Stimulated activated CD4-positive, alpha-beta T cell treated with anti-CD3 and anti-CD28 coated beads, TNF-alpha, amount 100 ng/mL, for 1 hour (primary cell): ENCODE data around the gene ARIH2.
A peak's percentile ranks its signal among the peaks of the same experiment; 100 is the strongest.
"Not testable (repeated sequence)": the region's sequence is repeated elsewhere in the genome, so short reads cannot be mapped to it uniquely, and the experiment has no call there.

Experiments
- DNase-seq, 3 donors: peaks; one replicate each; pipeline ENCODE4 v3.0.0-alpha.2; 2020; ENCODE audit warnings: low read depth in 3 of 3, low spot score in 1 of 3

Gene ARIH2

DNA sequence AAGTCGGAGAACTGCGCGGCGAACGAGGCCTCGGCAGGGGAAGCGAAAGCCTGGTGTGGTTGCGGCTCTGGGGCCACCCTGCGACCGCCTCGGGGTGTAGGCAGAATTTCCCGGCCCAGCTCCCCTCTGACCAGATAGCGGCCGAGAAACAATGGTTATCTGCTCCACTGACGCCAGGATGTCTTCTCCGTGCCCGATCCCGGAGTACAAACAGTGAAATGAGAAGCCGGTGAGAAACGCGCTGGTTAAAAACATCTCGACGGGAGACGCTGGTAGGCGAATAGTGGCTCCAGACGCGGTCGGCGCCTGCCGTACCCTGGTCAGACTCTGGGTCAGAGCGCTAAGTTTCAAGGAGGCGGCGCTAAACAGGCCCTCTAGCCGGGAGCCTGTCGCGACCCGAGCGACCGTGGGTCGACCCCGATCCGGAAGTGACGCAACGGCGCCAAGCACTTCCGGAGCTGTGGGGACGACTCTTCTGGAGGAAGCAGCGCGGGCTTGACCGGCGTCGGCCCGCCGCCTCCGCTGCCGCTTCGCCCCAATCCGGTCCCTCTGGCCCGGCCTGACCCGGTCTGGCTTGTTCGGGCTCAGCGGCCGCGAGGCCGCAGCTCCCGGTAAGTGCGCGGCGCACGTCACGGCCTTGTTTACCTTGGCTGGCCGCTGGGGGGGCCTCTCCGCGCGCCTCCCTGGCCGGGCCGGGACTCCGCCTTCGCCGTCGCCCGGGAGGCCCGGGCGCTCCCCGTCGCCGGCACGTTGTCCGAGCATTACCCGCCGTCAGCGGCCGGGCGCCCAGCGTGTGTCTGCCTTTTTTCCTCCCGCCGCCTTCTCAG lies at the start of gene ARIH2:
Gene ARIH2 (plus strand): TSS at position 455 of the 827 bp plus-strand sequence. CDS start 8,717 bp downstream, outside the sequence.
- peak; percentile 57 to 75 (median 65) for DNase-seq

DNA sequence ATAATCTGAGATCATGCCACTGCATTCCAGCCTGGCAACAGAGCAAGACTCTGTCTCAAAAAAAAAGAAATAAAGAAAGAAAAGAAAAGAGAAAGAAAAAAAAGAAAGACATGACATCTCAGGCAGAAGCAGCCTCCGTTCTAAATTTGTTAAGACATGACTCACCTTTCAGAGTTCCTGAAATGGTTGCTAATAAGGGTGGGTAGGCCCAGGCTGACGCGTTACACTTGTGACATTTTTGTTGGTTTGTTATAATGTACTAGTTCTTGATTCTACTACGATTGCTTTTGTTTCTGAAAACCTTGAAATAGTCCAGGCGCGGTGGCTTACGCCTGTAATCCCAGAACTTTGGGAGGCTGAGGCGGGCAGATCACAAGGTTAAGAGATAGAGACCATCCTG lies 41.0 kb upstream of the ARIH2 start:
- no peak for DNase-seq

DNA sequence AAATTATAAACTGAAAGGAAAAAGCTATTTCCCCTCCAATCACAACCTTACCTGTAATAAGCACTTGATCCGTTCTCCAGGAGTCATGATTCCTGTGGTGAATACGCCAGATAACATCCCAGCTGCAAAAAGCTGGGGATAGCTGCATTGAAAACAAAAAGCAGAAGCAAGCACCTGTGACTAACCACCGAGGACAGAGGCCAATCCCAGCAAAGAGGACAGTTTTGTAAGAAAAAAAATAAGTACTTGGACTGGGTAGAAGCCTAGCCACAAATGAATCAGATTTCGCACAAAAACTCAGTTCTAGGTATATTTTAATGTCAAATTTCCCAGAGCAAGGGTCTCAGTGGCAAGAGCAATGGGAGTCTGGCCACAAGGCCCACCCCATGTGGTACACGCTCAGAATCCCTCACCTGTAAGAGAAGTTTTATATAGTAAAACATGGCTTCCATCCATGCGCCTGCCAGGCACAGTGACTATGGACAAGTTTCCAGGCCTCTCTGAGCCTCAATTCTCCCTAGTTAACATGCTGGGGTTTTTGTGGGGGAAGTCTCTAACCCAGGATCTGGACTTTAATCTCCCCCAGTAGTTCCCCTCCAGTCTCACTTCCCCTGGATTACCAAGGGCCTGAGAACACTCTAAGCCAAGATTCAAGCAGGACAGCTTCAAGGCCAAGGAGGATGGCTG lies 39.2 kb upstream of the ARIH2 start:
- no peak for DNase-seq

DNA sequence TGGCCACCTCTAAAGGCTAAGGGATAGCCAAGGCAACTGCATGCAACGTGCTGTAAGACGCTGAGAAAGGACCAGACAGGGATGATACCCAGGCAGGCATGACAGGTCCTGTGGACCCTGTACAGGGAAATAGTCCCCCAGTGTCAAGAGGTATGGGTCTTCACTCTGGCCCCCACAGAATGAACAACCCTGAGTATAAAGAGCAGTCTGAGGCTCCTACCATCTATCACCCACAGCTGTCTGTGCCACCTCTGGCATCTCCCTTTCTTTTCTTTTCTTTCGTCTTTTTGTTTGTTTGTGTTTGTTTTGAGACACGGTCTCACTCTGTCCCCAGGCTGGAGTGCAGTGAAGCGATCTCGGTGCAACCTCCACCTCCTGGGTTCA lies 38.7 kb upstream of the ARIH2 start:
- no peak for DNase-seq

DNA sequence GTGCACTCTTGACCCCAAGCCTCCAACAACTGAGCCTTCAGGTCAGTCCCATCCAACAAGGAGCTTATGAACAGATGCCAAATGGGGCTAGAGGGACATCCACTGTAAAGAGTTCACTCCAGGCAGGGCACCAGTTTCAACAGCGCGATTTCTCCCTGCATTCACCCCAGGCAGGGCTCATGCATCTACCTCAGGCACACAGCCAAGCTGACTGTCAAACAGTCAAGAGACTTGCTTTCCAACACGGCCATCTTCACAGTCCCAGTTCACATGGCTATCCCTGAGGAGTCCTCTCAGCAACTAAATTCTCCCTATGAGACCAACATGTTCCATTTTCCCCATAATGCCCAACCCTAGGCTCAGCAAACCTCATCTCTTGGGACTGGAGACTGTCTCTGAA lies 37.6 kb upstream of the ARIH2 start:
- DNase-seq = no peak

DNA sequence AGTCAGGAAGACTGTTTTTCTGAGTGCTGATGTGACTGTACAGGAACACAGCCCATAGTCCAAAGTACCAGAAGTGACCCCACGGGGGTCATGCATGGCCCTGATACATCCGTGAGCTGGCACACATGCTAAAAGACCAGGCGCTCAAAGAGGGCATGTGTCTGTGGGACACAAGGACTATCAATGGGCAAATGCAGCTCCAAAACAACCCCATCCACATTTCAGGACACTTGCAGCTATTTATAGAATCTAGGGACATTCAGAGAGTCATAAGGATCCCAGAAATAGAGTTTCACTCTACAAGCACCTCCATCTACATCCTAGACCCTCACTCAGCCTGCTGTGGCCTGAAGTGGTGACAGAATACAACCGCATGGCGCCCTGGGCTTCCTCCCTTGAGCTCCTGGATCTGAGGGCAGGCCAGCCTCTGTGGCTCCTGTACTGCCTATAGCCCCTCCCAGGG lies 37.0 kb upstream of the ARIH2 start:
- no peak for DNase-seq

DNA sequence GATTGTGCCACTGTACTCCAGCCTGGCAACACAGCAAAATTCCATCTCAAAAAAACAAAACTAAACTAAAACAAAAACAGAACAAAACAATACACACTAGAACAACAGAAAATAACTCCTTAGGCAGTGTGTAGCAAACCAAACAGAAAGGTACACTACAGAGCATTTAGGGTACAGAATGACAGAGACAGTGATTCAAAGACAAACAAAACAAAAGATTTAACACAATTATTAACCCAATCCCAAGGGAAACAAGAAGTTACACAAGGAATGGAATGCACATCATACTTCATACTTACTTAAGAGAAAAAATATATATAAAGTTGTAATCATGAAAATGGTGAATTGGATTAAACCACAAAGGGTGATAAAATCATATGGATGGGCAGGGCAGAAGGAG lies 32.9 kb upstream of the ARIH2 start:
- no peak for DNase-seq

DNA sequence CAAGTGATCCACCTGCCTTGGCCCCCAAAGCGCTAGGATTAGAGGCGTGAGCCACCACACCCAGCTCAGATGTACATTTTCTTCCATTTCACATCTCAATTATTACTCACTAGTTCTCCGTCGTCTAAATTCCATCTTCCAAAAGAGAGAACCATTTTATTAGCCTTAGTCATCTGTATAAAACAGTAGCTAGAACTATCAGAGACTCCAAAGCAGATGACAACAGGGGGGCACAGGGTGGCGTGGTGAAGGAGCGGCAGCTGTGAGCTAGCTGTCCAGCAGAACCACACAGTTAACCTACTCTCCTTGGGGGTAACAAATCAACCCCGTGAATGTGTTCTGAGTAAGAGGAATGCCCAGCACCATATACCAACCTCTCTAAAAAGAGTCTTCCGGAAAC lies 27.0 kb upstream of the ARIH2 start:
- no peak for DNase-seq

DNA sequence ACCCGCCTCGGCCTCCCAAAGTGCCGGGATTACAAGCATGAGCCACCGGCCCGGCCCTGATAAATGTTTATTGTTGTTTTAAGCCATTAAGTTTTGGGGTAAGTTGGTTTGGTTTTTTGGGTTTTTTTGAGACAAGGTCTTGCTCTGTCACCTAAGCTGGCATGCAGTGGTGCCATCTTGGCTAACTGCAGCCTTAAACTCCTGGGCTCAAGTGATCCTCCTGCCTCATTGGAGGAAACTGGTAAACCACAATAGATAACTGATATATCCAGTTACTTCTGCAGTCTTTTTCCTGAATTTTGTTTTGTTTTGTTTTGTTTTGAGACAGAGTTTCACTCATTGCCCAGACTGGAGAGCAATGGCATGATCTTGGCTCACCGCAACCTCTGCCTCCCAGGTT lies 24.1 kb upstream of the ARIH2 start:
- no peak for DNase-seq

DNA sequence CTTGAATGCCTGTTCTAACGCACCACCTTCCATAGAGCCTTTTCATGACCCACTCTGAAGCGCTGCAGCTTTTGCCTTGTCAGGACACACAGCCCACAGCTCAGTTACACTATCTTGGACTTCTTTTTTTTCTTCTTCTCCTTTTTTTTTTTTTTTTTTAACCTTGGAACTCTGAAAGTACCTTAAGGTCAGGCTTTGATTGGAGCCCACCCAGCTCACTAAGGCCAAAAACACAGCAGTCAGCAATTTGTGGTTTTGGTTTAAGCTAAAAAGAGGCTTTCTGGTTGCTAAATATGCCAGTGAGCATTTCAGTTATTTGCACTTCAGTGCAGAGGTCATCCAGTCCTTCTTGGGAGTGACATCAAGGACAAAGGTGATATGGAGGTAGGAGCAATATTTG lies 21.7 kb upstream of the ARIH2 start:
- no peak for DNase-seq

DNA sequence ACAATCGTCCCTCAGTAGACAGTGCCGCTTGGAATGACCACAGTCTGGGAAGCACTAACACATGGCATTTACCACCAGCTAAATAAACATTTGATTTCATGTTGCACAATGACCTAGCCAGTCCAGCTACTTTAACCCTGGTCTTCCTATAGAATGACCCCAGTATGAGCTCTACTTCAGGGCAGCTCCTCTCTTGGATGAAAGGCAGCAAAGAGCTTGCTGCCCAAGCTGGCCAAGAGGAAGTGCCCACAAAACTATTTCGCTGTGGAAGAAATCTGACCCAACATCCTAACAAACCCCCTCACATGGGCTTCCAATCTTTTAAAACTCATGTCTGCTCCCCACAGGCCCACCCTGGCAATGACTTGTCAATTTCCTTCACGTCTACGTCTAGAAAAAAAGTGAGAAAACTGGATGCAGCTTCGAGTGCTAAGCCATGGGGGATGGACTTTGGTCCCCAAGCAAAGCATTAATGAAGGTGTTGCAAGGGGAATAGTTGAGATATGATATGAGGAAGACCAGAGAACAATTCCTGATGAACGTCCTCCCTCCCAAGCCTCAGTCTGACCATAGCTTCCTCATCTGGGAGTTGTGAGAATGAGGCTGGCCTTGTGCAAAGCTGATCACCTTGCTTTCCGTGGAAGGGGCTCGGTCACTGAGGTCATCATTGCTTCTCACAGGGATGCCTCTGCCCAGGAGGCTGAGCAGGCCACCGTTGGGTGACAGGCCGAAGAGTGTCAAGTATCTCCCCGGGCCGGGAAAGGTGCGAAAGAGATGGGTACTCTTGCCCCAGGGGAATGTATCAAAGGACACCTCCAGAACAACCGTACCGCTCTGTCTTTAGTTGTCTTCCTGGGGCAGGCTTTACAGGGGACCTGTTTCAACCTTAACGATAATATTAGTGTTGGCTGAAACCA lies 20.9 kb upstream of the ARIH2 start:
- no peak for DNase-seq

DNA sequence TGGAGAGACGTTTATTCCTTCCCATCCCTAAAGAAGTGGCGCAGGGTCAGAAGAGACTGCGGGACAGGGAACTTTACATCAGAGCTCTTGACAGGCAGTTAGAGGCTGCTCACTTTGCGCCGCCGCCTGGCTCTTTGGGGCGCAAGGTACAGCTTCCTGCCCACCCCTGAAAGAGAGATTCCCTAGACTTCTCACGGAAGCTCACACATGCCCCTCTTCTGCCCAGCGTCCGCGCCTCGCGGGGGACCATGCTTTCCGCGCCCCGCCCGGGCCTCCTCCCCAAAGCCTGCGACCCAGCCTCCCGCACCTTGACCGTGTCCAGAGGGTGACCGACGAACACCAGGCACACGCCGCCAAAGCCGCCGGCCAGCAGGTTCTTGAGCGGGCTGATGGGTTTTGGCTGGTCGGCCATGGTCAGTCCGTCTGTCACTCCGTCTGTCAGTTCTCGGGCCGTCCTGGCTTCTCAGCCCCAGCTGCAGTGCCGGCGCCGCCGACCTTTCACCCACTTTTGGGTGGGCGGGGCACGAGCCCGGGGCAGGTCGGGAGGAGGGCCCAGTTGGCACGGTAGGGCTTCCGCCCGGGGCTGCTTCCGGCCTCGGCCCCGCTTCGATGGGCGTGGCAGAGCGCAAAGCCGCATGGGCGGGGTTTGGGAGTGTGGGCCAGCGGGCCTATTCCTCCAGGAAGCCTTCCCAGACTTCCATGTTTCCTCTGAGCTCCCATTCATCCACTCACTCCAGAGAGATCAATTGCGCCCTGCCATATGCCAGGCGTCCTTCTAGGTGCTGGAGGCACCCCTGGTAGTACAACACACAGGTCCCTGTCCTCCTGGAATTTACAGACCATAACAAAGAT lies 20.0 kb upstream of the ARIH2 start, which contains the start of gene SLC25A20:
Gene SLC25A20 (minus strand): TSS at position 500 of the 852 bp plus-strand sequence. CDS start 88 bp downstream, at position 412.
- peak; percentile 66 to 82 (median 76) for DNase-seq

DNA sequence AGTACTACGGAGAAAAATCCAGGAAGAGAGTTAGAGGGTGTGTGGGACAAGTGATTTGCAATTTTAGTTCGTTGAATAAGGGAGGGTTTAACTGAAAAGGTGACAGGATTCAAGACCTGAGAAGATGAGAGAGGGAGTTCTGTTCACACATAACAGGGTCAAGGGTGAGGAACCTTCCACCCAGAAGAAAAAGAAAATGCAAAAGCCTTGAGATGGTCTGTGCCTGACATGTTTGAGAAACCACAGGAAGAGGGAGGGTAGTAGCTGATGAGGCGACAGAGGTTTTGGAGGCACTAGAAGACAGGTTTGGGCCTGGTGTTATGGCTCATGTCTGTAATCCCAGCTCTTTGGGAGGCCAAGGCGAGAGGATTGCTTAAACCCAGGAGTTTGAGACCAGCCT lies 19.4 kb upstream of the ARIH2 start:
- no peak for DNase-seq

DNA sequence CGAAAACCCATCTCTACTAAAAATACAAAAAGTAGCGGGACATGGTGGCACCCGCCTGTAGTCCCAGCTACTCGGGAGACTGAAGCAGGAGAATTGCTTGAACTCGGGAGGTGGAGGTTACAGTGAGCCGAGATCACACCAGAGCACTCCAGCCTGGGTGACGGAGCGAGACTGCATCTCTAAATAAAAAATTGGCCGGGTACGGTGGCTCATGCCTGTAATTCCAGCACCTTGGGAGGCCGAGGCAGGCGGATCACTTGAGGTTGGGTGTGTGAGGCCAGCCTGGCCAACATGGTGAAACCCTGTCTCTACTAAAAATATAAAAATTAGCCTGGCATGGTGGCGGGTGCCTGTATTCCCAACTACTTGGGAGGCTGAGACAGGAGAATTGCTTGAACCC lies 11.6 kb upstream of the ARIH2 start:
- DNase-seq = not testable (repeated sequence)

DNA sequence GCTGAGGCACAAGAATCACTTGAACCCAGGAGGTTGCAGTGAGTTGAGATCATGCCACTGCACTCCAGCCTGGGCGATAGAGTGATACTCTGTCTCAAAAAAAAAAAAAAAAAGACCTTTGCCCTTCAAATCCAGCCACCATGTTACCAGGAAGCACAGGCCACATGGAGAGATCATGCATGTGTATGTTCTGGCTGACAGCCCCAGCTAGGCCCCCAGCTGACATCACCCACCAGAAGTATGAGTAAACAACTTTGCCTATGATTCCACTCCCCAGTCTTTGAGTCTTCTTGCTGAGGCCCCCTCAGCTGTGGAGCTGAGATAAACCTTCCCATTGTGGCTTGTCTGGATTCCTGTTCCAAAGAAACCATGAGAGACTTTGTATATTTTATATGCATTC lies 3.3 kb upstream of the ARIH2 start:
- no peak for DNase-seq

DNA sequence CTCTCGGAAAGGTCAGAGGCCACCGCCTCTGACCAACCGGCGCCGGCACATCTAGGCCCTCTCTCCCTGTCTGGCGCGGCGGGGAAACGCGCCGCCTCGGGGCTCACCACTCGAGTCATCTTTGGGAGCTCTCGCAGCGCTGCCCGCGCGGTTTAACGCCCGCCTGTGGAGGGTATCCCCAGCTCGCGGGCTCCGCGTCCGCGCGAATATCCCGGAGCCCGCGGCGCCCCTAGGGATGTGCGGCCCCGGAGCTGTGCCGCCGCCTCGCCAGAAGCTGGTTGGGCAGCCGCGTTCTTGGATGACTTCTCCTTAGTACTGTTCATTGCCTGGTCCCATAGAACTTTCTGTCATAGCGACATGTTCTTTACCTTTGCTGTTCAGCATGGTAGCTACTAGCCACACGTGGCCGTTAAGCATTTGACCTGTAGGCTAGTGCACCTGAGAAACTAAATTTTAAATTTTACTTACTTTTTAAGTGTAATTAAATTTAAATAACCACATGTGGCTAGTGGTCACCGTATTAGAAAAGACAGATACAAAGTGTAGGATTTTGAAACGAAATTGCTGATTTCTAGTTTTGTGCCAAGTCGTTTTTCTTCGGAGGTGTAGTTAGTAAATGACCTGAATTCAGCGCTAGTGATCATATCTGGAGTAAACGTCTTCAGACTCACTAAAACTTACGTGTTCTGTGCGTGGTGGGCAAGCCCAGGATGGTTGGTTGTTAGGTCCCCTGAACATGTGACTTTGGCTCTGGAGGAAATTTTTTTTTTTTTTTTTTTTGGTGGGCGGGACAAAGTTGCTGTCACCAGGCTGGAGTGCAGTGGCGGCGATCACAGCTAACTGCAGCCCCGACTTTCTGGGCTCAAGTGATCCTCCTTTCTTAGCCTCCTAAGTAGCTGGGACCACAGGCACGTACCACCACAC lies 835 bp downstream of the ARIH2 start:
- peak in 1 of 3 donors; percentile 12 for DNase-seq

DNA sequence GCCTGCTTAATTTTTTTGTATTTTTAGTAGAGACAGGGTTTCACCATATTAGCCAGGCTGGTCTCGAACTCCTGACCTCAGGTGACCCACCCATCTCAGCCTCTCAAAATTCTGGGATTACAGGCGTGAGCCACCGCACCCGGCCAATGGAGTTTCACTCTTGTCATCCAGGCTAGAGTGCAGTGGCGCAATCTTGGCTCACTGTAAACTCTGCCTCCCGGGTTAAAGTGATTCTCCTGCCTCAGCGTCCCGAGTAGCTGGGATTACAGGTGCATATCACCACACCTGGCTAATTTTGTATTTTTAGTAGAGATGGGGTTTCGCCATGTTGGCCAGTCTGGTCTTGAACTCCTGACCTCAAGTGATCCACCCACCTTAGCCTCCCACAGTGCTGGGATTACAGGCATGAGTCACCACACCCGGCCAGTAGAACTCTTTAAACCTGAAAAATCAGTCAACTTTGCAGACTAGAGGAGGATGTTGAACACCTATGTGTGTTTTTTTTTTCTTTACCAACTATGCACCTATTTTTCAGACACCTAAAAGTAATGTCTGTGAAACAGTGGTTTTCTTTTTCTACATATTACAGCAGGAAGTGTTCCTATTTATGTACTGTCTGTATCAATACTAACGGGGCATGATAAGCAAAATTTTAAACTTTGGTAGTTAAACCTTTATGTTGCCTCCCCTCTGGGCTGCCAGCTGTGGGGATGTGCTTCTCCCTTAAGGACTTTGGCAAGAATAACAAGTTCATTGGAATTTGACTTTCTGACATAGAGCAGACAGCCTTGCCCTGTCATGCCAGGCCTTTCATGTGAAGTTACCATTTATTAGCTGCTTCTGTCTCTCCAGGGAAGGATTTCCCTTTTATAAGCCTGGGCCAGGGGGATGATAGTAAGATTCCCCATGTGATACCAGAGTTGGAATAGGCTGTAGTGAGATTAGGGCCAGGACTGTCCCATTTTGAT lies 8.1 kb downstream of the ARIH2 start:
- no peak for DNase-seq

DNA sequence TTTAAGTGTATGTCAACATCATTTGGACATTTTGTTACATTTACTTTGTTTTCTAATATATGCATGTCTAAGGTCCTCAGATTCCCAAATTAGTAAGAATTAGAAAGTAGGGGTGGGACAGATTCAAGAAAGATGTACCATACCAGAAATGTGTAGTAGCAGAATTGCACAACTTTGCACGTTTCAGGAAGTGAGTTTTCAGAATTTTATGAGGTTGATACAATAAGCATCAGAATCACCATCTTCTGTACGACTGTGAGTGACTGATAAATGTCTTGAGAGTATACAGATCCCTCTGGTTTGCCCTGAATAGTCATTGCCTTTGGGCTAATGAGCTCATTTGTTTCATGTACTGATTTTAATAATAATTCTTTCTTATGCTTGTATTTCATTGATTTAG lies 9.3 kb downstream of the ARIH2 start:
- DNase-seq = no peak
